SK-N-SH treated with all-trans-retinoic acid at 6 μM for 48 hours (cell line): ENCODE results near the gene UGT1A8.

Experiments
- ATAC-seq: fragments of 200-7000 bp; cut with Tn5 transposase; 3 replicates; pipeline ENCODE4 v1.9.1; 2020; ENCODE audit warnings: mild to moderate bottlenecking, moderate library complexity
- BACH2 ChIP-seq: fragments of 250-450 bp; sonication (Bioruptor Pico); IDR thresholded peaks from 2 replicates; pipeline ENCODE4 v1.9.0; 2021; ENCODE audit warnings: mild to moderate bottlenecking, borderline replicate concordance
- CSDC2 ChIP-seq: fragments of 250-450 bp; sonication (Bioruptor Pico); IDR thresholded peaks from 2 replicates; pipeline ENCODE4 v1.5.0; 2020; ENCODE audit warnings: mild to moderate bottlenecking, moderate library complexity
- ESRRG ChIP-seq: fragments of 250-450 bp; sonication (Bioruptor Pico); IDR thresholded peaks from 2 replicates; pipeline ENCODE4 v1.6.1; 2021; ENCODE audit warnings: mild to moderate bottlenecking
- OSR1 ChIP-seq: fragments of 250-450 bp; sonication (Bioruptor Pico); IDR thresholded peaks from 2 replicates; pipeline ENCODE4 v1.8.0; 2022; ENCODE audit warnings: moderate library complexity, mild to moderate bottlenecking, inconsistent platforms
- RARB ChIP-seq: fragments of 250-450 bp; sonication (Bioruptor Pico); IDR thresholded peaks from 2 replicates; pipeline ENCODE4 v1.8.0; 2021; ENCODE audit warnings: mild to moderate bottlenecking, moderate library complexity
- SNAI2 ChIP-seq: fragments of 250-450 bp; sonication (Bioruptor Pico); IDR thresholded peaks from 2 replicates; pipeline ENCODE4 v1.5.0; 2020; ENCODE audit warnings: mild to moderate bottlenecking, moderate library complexity
- TCF4 ChIP-seq: fragments of 250-450 bp; sonication (Bioruptor Pico); IDR thresholded peaks from 2 replicates; pipeline ENCODE4 v1.8.0; 2021; ENCODE audit warnings: mild to moderate bottlenecking, moderate library complexity, borderline replicate concordance
- TOX ChIP-seq: fragments of 250-450 bp; sonication (Bioruptor Pico); IDR thresholded peaks from 2 replicates; pipeline ENCODE4 v1.8.0; 2021; ENCODE audit warnings: mild to moderate bottlenecking, moderate library complexity, borderline replicate concordance
- ZC3H10 ChIP-seq: fragments of 250-450 bp; sonication (Bioruptor Pico); IDR thresholded peaks from 2 replicates; pipeline ENCODE4 v1.5.1; 2021; ENCODE audit warnings: mild to moderate bottlenecking, moderate library complexity
- ZFP3 ChIP-seq: fragments of 250-450 bp; sonication (Bioruptor Pico); IDR thresholded peaks from 2 replicates; pipeline ENCODE4 v1.5.0; 2020; ENCODE audit warnings: mild to moderate bottlenecking, moderate library complexity
- ZFP30 ChIP-seq: fragments of 450-650 bp; formaldehyde crosslinking; IDR thresholded peaks from 2 replicates; pipeline ENCODE4 v1.5.0; 2022; ENCODE audit warnings: mild to moderate bottlenecking, moderate library complexity
- ZNF565 ChIP-seq: fragments of 450-650 bp; formaldehyde crosslinking; conservative IDR thresholded peaks from 2 replicates; pipeline ENCODE4 v1.5.0; 2020; ENCODE audit warnings: low read depth, mild to moderate bottlenecking, moderate library complexity
- ZNF70 ChIP-seq: fragments of 450-650 bp; formaldehyde crosslinking; IDR thresholded peaks from 2 replicates; pipeline ENCODE4 v1.5.0; 2020; ENCODE audit warnings: mild to moderate bottlenecking, moderate library complexity
- ZNF8 ChIP-seq: fragments of 450-650 bp; formaldehyde crosslinking; IDR thresholded peaks from 2 replicates; pipeline ENCODE4 v1.5.0; 2020; ENCODE audit warnings: mild to moderate bottlenecking, moderate library complexity
- TF ChIP-seq, protein P1 (sequence below): fragments of 250-450 bp; sonication (Bioruptor Pico); IDR thresholded peaks from 2 replicates; pipeline ENCODE4 v1.8.0; 2020; ENCODE audit warnings: mild to moderate bottlenecking, moderate library complexity, borderline replicate concordance
- TF ChIP-seq, protein P2 (sequence below): fragments of 250-450 bp; sonication (Bioruptor Pico); IDR thresholded peaks from 2 replicates; pipeline ENCODE4 v1.5.0; 2020; ENCODE audit warnings: mild to moderate bottlenecking, moderate library complexity
- TF ChIP-seq, protein P3 (sequence below): fragments of 250-450 bp; sonication (Bioruptor Pico); IDR thresholded peaks from 2 replicates; pipeline ENCODE4 v1.5.1; 2021; ENCODE audit warnings: mild to moderate bottlenecking, moderate library complexity
- TF ChIP-seq, protein P4 (sequence below): fragments of 250-450 bp; sonication (Bioruptor Pico); IDR thresholded peaks from 2 replicates; pipeline ENCODE4 v1.5.1; 2020; ENCODE audit warnings: low read depth, mild to moderate bottlenecking, moderate library complexity
- TF ChIP-seq, protein P5 (sequence below): fragments of 250-450 bp; sonication (Bioruptor Pico); IDR thresholded peaks from 2 replicates; pipeline ENCODE4 v1.8.0; 2021; ENCODE audit warnings: low read depth, mild to moderate bottlenecking, moderate library complexity, borderline replicate concordance

The UGT1A8 gene

DNA sequence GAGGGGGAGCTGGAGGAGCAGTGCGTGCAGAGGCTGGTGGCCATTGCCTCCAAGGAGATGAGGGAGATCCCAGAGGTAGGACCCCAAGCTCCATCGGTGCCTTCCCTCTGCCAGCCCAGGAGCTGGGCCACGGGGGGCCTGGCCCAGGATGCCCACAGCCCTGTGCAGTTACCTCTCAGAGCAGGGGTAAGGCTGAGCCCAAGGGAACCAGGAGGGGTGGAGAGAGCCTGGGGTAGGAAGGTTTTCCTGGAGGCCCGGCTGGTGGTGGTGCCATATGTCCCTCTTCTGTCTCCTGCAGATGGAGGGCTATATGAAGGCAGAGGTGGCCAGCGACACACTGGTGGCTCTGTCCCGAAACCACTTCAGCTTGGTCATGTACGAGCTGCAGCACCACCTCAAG lies 172.1 kb downstream of the UGT1A8 start:
- TF ChIP-seq TOX (no peak), ZNF70 (CRISPR knock-in tag) (no peak), ZNF8 (CRISPR knock-in tag) (no peak), TCF4 (CRISPR knock-in tag) (no peak), ZFP3 (no peak), SNAI2 (CRISPR knock-in tag) (no peak), ESRRG (CRISPR knock-in tag) (no peak), ZNF565 (CRISPR knock-in tag) (no peak), RARB (CRISPR knock-in tag) (no peak), OSR1 (CRISPR knock-in tag) (no peak)
- TF ChIP-seq, protein P1, sequence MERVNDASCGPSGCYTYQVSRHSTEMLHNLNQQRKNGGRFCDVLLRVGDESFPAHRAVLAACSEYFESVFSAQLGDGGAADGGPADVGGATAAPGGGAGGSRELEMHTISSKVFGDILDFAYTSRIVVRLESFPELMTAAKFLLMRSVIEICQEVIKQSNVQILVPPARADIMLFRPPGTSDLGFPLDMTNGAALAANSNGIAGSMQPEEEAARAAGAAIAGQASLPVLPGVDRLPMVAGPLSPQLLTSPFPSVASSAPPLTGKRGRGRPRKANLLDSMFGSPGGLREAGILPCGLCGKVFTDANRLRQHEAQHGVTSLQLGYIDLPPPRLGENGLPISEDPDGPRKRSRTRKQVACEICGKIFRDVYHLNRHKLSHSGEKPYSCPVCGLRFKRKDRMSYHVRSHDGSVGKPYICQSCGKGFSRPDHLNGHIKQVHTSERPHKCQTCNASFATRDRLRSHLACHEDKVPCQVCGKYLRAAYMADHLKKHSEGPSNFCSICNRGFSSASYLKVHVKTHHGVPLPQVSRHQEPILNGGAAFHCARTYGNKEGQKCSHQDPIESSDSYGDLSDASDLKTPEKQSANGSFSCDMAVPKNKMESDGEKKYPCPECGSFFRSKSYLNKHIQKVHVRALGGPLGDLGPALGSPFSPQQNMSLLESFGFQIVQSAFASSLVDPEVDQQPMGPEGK (CRISPR knock-in tag), result no peak
- TF ChIP-seq, protein P2, sequence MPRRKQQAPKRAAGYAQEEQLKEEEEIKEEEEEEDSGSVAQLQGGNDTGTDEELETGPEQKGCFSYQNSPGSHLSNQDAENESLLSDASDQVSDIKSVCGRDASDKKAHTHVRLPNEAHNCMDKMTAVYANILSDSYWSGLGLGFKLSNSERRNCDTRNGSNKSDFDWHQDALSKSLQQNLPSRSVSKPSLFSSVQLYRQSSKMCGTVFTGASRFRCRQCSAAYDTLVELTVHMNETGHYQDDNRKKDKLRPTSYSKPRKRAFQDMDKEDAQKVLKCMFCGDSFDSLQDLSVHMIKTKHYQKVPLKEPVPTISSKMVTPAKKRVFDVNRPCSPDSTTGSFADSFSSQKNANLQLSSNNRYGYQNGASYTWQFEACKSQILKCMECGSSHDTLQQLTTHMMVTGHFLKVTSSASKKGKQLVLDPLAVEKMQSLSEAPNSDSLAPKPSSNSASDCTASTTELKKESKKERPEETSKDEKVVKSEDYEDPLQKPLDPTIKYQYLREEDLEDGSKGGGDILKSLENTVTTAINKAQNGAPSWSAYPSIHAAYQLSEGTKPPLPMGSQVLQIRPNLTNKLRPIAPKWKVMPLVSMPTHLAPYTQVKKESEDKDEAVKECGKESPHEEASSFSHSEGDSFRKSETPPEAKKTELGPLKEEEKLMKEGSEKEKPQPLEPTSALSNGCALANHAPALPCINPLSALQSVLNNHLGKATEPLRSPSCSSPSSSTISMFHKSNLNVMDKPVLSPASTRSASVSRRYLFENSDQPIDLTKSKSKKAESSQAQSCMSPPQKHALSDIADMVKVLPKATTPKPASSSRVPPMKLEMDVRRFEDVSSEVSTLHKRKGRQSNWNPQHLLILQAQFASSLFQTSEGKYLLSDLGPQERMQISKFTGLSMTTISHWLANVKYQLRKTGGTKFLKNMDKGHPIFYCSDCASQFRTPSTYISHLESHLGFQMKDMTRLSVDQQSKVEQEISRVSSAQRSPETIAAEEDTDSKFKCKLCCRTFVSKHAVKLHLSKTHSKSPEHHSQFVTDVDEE (CRISPR knock-in tag), result no peak
- TF ChIP-seq, protein P3, sequence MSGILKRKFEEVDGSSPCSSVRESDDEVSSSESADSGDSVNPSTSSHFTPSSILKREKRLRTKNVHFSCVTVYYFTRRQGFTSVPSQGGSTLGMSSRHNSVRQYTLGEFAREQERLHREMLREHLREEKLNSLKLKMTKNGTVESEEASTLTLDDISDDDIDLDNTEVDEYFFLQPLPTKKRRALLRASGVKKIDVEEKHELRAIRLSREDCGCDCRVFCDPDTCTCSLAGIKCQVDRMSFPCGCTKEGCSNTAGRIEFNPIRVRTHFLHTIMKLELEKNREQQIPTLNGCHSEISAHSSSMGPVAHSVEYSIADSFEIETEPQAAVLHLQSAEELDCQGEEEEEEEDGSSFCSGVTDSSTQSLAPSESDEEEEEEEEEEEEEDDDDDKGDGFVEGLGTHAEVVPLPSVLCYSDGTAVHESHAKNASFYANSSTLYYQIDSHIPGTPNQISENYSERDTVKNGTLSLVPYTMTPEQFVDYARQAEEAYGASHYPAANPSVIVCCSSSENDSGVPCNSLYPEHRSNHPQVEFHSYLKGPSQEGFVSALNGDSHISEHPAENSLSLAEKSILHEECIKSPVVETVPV (CRISPR knock-in tag), result no peak
- TF ChIP-seq, protein P4, sequence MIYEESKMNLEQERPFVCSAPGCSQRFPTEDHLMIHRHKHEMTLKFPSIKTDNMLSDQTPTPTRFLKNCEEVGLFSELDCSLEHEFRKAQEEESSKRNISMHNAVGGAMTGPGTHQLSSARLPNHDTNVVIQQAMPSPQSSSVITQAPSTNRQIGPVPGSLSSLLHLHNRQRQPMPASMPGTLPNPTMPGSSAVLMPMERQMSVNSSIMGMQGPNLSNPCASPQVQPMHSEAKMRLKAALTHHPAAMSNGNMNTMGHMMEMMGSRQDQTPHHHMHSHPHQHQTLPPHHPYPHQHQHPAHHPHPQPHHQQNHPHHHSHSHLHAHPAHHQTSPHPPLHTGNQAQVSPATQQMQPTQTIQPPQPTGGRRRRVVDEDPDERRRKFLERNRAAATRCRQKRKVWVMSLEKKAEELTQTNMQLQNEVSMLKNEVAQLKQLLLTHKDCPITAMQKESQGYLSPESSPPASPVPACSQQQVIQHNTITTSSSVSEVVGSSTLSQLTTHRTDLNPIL (CRISPR knock-in tag), result no peak
- TF ChIP-seq, protein P5, sequence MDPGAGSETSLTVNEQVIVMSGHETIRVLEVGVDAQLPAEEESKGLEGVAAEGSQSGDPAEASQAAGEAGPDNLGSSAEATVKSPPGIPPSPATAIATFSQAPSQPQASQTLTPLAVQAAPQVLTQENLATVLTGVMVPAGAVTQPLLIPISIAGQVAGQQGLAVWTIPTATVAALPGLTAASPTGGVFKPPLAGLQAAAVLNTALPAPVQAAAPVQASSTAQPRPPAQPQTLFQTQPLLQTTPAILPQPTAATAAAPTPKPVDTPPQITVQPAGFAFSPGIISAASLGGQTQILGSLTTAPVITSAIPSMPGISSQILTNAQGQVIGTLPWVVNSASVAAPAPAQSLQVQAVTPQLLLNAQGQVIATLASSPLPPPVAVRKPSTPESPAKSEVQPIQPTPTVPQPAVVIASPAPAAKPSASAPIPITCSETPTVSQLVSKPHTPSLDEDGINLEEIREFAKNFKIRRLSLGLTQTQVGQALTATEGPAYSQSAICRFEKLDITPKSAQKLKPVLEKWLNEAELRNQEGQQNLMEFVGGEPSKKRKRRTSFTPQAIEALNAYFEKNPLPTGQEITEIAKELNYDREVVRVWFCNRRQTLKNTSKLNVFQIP (CRISPR knock-in tag), result no peak
- TF ChIP-seq, all 23 proteins: peak for 0
- no peak for ATAC-seq

DNA sequence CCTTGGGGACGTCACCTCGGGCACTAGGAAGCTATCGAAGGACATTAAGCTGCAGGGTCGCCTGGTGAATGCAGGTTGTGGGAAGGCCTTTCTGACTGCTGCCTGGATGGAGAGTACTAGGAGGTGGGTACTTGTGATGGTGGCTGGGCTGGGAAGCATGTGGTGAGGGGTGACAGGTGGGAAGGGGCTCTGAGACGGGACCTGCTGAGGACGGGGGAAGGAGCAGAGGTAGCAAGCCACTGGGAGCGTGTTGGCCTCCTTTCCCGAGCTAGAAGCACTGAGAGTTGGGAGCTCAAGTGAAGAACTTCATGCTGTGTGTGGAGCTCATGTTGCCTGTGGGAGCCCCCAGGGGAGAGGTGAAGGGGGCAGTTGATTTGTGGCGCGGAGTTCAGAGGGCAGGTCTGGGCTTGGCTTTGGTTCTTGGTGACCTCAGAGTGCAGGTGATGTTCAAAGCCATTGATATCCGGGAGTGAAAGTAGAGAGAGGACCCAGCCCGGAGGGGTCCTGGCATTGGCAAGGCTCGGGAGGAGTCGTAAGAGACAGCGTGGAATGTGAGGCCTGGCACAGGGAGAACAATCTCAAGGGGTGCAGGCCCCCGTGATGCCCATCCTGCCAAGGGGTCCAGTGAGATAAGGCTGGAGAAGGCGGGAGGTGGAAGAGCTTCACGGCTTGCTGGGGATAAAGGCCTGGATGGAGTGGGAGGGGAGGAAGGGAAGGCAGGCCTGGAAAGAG lies 173.9 kb downstream of the UGT1A8 start:
- TF ChIP-seq, protein P2 (CRISPR knock-in tag), result no peak
- TF ChIP-seq, protein P4 (CRISPR knock-in tag), result no peak
- TF ChIP-seq, protein P1 (CRISPR knock-in tag), result no peak
- TF ChIP-seq BACH2 (CRISPR knock-in tag) (no peak), ZC3H10 (CRISPR knock-in tag) (no peak), CSDC2 (CRISPR knock-in tag) (no peak), ZFP30 (CRISPR knock-in tag) (no peak)
- TF ChIP-seq, protein P5 (CRISPR knock-in tag), result no peak
- TF ChIP-seq, protein P3 (CRISPR knock-in tag), result no peak
- no peak for ATAC-seq
